GM19193 (cell line): ENCODE measurements around the gene FANCF.

Experiments used
- POLR2A ChIP-seq: IDR thresholded peaks from 4 replicates; pipeline ENCODE4 v1.6.1; 2011; ENCODE audit not compliant: insufficient read depth, insufficient read length; ENCODE audit errors: extremely low read depth

Gene FANCF, protein sequence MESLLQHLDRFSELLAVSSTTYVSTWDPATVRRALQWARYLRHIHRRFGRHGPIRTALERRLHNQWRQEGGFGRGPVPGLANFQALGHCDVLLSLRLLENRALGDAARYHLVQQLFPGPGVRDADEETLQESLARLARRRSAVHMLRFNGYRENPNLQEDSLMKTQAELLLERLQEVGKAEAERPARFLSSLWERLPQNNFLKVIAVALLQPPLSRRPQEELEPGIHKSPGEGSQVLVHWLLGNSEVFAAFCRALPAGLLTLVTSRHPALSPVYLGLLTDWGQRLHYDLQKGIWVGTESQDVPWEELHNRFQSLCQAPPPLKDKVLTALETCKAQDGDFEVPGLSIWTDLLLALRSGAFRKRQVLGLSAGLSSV

DNA sequence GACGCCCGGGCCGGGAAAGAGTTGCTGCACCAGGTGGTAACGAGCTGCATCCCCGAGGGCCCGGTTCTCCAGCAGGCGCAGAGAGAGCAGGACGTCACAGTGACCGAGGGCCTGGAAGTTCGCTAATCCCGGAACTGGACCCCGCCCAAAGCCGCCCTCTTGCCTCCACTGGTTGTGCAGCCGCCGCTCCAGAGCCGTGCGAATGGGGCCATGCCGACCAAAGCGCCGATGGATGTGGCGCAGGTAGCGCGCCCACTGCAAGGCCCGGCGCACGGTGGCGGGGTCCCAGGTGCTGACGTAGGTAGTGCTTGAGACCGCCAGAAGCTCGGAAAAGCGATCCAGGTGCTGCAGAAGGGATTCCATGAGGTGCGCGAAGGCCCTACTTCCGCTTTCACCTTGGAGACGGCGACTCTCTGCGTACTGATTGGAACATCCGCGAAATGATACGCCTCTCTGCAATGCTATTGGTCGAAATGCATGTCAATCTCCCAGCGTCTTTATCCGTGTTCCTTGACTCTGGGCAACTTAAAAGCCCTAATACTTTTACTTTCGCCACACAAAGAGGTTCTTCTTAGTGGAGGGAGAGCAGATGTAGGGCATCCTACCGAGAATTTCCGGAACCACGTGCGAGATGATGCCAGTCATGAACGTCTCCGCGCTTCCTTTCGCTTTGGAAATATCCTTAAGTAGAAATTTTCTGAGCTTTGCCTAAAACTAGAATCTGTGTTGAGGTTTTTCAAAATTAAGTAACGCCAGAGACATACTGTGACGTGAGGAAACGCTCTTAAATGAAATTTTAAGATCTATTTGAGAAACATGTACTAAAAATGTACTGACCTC is at the start of gene FANCF:
TSS of gene FANCF (minus strand) at position 376 of the 840 bp plus-strand sequence. CDS start at position 363, 13 bp downstream.
- TF ChIP-seq POLR2A, result peak; percentile 64

DNA sequence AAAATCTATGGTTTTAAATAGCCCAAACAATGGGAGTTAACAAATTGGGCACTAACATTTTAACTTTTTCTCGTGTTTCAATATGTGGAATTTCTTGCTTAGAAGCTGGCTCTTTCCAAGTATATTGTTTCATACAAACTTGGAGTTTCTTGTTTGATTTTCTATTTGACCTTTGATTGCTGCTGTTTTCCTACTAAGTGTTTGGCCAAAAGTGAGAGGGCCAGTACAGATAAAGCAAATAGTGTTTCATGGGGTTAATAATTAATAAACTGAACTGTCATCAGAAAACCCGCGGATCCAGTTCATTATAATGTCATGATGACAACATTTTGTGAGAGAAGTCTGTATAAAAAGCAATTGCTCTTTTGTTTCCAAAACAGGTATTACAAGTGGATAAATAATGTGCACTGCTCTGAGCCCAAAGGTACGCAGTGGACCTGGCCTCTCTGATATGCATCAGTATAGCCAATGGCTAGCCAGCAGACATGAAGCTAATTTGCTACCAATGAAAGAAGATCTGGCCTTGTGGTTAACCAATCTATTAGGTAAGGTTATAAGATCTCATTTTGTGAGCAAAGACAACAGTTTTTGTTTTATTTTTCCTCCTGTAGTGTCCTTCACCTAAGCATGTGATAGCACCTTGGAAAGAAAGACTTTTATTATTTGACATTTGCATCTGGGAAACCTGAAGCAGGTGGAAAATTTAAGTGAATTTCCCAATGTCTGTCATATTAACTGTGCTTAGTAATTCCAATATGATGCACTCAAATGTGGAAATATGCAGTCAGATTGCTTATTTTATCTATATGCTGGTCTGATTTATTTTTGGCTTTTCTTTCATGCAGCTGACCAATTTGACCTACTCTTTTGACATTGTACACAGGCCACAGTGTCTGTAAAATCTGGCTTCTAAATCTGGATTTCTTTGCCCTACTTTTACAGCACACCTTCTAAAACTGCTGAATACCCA is 49.1 kb upstream of the FANCF start:
- no peak for TF ChIP-seq POLR2A

DNA sequence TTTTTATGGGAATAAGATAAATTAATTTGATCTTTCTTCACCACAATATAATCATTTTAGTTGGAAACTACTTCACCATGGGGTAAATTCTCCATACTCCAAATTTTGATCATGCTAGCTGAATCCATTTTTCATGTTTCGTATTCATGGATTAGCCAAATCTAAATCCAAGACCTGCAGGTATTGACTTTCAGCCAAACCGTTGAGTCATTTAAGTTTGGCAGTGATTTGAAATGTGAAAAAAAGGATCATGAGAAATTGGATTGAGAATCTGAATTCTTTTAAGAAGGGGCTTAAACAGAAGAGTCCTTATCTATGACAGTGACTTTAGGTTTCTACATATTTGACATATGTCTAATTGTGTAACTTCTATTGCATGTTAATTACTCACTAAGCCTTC is 46.1 kb upstream of the FANCF start:
- no peak for TF ChIP-seq POLR2A

DNA sequence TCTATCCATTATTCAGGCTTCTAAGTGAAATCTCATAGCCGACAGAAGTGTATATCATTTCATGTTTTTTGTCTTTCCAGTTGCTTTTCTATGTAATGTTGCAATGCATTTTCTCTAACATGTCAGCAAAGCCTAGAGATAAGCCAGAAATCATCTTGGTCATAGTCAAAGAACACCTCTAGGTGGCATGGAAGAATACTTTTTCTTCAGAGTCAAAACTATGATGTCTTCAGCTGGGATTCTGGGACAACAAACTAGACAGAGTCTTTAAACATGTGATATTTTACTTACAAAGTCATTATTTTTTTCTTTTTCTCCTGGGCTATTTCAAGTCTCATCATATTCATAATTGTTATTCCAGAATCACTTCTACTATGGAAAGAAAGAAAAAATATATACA is 45.2 kb upstream of the FANCF start:
- no peak for TF ChIP-seq POLR2A

DNA sequence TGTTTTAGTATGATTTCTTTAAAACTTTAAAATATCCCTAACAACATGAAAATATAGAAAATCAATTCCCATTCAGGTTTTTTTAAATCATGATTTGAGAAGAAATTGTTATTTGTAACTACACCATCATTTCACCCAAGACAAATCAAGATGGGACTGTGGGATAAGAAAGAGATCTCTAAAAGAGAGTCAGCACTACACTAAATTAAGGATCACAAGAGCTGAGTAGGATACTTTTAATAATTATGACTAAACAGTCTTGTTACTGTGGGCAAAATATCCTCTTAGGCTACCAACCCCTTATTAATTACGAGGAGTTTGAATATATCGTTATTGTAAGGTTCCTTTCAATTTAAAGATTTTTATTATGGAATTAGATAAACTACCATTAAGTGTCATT is 43.7 kb upstream of the FANCF start:
- no peak for TF ChIP-seq POLR2A

DNA sequence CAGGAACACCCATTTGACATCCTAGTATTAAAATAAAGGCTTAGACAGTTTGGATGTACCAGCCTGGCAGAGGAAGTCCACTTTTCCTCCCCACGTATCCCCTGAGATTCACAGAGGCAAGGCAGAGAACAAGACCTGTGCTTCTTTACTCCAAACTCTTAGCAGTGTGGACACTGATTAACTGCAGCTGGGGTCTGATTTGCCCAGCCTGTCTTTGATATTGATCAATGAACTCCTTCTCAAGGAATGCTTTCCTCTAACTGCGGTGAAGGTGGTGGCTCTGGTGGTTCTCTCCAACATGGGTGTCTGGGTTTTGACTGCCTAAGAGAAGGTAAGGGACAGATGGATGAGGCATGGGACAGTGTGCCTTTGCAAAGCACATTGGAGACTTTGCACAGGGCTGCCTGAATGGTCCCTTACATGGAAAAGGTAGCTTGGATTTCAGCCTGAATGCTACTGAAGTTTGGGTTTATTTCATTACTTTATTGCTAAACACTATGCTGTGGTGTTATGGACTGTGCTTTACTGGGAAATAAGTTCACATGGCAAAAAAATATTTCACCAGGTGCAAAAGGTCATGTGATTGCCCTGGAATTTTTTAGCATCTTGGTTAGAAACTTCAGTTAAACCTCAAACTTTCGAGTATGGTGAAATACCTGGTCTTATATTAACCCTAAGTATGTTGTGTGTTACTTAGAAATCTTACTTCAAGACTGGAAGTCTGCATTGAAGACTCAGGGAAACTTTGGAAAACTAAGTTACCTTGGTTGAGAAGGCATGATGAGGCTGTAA is 42.6 kb upstream of the FANCF start:
- TF ChIP-seq POLR2A, result no peak

DNA sequence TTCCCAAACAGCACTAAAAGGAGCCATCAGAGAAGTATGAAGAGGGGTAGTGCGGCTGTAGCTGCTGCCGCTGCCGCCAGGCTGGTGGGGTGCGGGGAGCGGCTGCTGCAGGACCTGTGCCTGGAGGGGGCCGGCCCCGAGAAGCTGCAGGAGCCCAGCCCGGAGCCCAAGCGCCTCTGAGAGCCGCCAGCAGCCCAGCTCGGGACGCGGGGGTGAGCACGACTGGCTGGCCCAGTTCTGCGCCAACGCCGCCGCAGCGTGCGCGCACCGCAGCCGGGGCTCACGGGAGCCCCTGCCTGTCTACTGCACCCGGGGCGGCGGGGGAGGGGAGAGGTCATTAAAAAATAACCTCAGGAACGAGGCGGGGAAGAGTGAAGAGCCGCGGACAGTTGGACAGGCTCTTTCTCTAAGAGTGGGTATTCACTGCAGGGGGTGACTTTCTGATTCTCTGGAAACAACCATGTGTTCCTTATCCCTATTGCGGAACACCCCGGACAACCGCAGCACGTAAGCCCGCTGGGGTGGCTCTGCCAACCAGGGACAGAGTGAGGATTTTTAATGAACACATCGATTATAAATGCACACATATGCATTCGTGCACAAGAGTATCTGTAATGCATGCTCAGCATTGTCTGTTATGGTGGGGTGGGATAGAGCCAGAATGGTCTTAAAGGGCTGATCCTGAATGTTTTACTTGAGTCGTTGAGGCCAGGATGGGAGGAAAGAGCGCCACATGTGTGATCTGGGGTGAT is 41.2 kb upstream of the FANCF start:
- TF ChIP-seq POLR2A, result peak; percentile 57

DNA sequence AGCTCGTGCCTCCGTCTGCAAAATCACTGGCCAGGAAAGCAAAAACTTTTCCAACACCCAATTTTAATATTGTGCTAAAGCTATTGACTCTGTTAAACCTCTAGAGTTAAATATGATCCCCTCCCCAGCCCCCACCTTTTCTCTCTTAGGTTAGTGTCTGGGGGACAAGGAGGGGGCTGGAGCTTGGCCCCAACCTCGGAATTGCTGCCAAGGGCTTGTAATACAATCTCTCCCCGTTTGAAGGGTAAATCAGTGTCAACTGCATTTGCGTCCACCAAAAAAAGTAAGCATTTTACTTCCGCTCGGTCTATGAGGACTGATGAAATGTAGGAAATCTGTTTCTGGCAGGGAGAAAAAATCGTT is 40.7 kb upstream of the FANCF start, which contains the start of gene GAS2:
TSS of gene GAS2 (plus strand) at position 287 of the 363 bp plus-strand sequence. CDS start 8,259 bp downstream, outside the sequence.
- no peak for TF ChIP-seq POLR2A

DNA sequence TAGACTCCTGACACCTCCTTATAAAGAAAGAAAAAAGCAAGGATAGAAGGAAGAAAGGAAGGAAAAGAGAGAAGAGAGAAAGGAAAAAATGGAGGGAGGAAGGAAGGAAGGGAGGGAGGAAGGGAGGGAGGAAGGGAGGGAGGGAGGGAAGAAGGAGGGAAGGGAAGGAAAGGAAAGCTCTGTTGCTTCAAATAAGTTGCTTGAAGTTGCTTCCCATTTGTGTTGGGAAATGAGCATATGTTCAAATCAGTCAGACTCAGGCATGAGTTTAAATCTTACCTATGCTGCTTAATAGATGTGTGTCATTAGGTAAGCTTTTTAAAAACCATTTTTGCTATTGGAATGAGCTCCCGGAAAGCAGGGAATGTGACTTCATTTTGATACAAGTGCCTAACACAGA is 34.2 kb upstream of the FANCF start:
- TF ChIP-seq POLR2A, result no peak

DNA sequence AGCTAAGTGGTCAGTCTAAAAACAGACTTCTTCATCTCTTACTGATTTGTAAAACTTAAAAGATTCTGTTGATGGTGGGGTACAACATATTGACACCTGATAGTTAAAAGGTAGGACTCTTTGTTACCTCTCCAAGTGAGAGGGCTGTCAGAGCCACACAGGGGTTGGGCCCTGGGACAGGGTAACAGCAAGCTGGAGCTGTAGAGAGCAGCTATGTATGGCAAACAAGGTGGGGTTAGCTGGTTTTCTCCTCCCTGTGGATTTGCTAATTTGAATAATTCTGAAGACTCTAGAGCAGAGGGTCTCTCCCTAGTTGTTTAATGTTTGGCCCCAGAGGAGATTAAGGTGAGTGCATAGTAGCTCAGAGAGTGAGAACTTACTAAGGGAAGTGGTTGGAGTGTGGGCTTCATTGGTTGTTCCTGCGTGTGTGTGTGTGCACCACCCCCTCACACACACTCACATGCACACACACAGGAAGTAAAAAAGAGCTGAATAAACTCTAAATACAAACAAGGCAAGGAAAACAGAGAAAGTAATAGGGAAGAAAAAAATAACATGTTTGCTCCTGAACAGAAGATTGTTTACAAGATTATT is 31.6 kb upstream of the FANCF start:
- no peak for TF ChIP-seq POLR2A

DNA sequence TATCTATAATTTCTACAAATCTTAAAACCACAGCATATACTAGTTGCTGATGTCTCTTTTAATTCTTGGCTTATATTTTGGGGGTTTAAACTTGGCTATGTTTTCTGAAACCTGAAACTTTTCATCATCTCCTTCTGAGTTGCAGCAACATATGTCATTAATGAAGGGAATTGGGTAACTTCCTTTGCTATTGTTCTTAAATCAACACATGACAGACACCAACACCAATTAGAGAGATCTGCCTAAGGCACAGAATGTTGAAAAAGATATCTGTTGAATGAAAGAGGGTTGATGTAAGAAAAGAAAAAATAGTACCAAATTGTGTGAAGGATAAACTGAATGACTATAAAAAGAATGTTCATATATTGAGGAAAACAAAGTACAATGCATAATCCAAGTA is 30.5 kb upstream of the FANCF start:
- TF ChIP-seq POLR2A, result no peak

DNA sequence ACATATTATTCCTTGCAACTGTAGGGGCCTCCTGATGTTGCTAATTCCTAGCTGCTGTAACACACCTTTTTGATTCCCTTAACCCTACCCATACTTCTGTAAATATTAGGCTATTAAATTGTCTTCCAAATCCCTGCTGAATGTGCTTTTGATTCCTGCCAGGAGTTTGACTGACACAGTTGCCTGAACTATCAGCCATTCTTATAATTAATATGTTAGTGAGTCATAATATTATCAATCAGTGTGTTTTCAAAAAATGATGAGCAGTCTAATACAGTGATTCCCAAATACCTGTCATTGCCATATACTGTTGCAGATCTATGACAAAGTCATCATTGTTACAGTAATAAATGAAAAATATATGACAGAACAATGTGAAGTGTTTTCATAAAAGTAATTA is 15.9 kb upstream of the FANCF start:
- no peak for TF ChIP-seq POLR2A

DNA sequence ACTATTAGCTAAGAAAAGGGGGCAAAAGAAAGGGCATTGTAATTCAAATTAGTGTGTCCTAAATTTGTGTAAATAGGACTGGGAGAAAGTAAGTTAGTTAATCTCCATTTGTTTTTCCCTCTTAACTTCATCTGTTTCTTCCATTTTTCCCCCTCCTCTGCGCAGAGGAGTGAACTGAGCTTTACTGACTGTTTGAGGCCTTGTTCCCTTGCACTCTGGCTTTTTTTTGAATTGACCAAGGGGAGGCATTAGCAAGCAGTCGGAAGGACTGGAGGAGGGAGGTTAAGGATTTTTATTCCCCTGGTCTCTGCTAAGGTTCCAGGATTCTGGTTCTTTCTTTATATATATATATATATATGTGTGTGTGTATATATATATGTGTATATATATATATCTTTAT is 15.2 kb upstream of the FANCF start:
- TF ChIP-seq POLR2A, result no peak
